Upper lobe of right lung (tissue), 1 donor: ENCODE results near the gene CDC34. TPM values are rescaled to one million over a fixed set of nuclear protein-coding genes. Genes with fewer than 3 reads are reported as not detected.

Source experiments
- ATAC-seq: fragments of 200-7000 bp; cut with Tn5 transposase; one replicate; pipeline ENCODE4 v1.9.1; 2020; ENCODE audit warnings: mild to moderate bottlenecking, moderate library complexity
- DNase-seq: peaks from one replicate; pipeline ENCODE4 v3.0.0-alpha.2; 2020
- H3K27ac ChIP-seq: fragments of 200-600 bp; one replicate; pipeline ENCODE4 v1.8.0; 2022
- H3K27me3 ChIP-seq: fragments of 200-600 bp; one replicate; pipeline ENCODE4 v1.8.0; 2022; ENCODE audit warnings: mild to moderate bottlenecking
- H3K36me3 ChIP-seq: fragments of 200-600 bp; one replicate; pipeline ENCODE4 v1.8.0; 2022
- H3K4me1 ChIP-seq: fragments of 200-600 bp; one replicate; pipeline ENCODE4 v1.8.0; 2022
- H3K4me3 ChIP-seq: fragments of 200-600 bp; one replicate; pipeline ENCODE4 v1.8.0; 2022; ENCODE audit warnings: mild to moderate bottlenecking
- H3K9me3 ChIP-seq: fragments of 200-600 bp; one replicate; pipeline ENCODE4 v1.8.0; 2022
- CTCF ChIP-seq: fragments of 200-600 bp; IDR thresholded peaks from one replicate; pipeline ENCODE4 v1.8.0; 2022; ENCODE audit warnings: antibody characterized with exemption
- intact Hi-C: fragments of 100-400 bp; cut with DNase I; formaldehyde crosslinking; loops from one replicate; pipeline ENCODE4 v1.11.0; 2022
- total RNA-seq: library from RNA; stranded (reverse); fragmentation: NEBNext Ultra II Directional; extraction: Animal tissue kit (Norgen Biotek cat#: 25700); gene quantifications from one replicate; pipeline ENCODE4 v1.2.1, GENCODE V29; 2021
- donor health status: DM: no; HTN: yes; CAD: no; lungs with severe emphysema.

Gene CDC34
- total RNA-seq, 1 donor from 2014 or later: 40.9 TPM

GRCh38 chr19:485583-486236, 45.9 kb upstream of the CDC34 start:
- no peak overlapping the region for H3K27ac ChIP-seq
- no peak overlapping the region for H3K4me3 ChIP-seq
- peaks cover 5% of the 10 kb centered on the region for H3K27me3 ChIP-seq
- H3K4me1 ChIP-seq: peaks cover 5% of the 10 kb centered on the region
- DNase-seq (peak; percentile 61), ATAC-seq (no peak)
- H3K9me3 ChIP-seq: no peaks in the 10 kb centered on the region
- intact Hi-C loops: no loop called here
- TF ChIP-seq CTCF: no peak
- H3K36me3 ChIP-seq: no peaks in the 10 kb centered on the region

- intact Hi-C loops: no loop called here
- Histone ChIP-seq H3K4me1 (peaks cover 5% of the 10 kb centered on the region), H3K4me3 (peak overlapping the region; percentile 92), H3K9me3 (no peaks in the 10 kb centered on the region), H3K27ac (peak overlapping the region; percentile 98), H3K27me3 (peaks cover 5% of the 10 kb centered on the region), H3K36me3 (no peaks in the 10 kb centered on the region)
- ATAC-seq: peak; percentile 97
- no peak for TF ChIP-seq CTCF
- peak; percentile 99 for DNase-seq
These were observed 42.8 kb upstream of the CDC34 start for GRCh38 chr19:488505-489417.

- no peaks in the 10 kb centered on the region for H3K36me3 ChIP-seq
- intact Hi-C loops: no loop called here
- H3K4me3 ChIP-seq: peak overlapping the region; percentile 92
- DNase-seq (no peak), ATAC-seq (peak; percentile 37)
- H3K4me1 ChIP-seq: peaks cover 5% of the 10 kb centered on the region
- H3K27ac ChIP-seq: peak overlapping the region; percentile 98
- no peak for TF ChIP-seq CTCF
- H3K27me3 ChIP-seq: peaks cover 5% of the 10 kb centered on the region
- H3K9me3 ChIP-seq: no peaks in the 10 kb centered on the region
These were observed 42.0 kb upstream of the CDC34 start for GRCh38 chr19:489418-490196.

GRCh38 chr19:491146-491741, 40.3 kb upstream of the CDC34 start:
- ATAC-seq: no peak
- no peak for DNase-seq

More at GRCh38 chr19:491146-491741, 40.3 kb upstream of the CDC34 start:
- no peak overlapping the region for H3K27ac ChIP-seq
- peaks cover 7% of the 10 kb centered on the region for H3K27me3 ChIP-seq
- no peak for TF ChIP-seq CTCF
- no peaks in the 10 kb centered on the region for H3K9me3 ChIP-seq
- no peaks in the 10 kb centered on the region for H3K36me3 ChIP-seq
- H3K4me1 ChIP-seq: peaks cover 5% of the 10 kb centered on the region
- intact Hi-C loops: no loop called here
- no peak overlapping the region for H3K4me3 ChIP-seq
